ENCODE measurements around the gene PER3.

The PER3 gene

GRCh38 chr1:7857985-7858384, 73.9 kb downstream of the PER3 start:
- in situ Hi-C loops (cut with MboI; ENCODE audit: low sequenced_read_pairs), result no loop called here
- no peaks in the 10 kb centered on the region for H3K36me3 ChIP-seq (replicated peaks)

GRCh38 chr1:7859406-7859805, 75.3 kb downstream of the PER3 start:
- no peaks in the 10 kb centered on the region for H3K4me1 ChIP-seq
- H3K4me3 ChIP-seq, result no peak overlapping the region
- no peaks in the 10 kb centered on the region for H3K36me3 ChIP-seq (replicated peaks)
- in situ Hi-C loops (cut with MboI; ENCODE audit: low sequenced_read_pairs), result no loop called here
- H3K9me3 ChIP-seq, result no peaks in the 10 kb centered on the region
- no peaks in the 10 kb centered on the region for H3K27me3 ChIP-seq (ENCODE audit: low read depth)
- no peak for DNase-seq (ENCODE audit: low spot score in 2 of 2)

More at GRCh38 chr1:7857985-7858384, 73.9 kb downstream of the PER3 start:
- no peaks in the 10 kb centered on the region for H3K27me3 ChIP-seq (ENCODE audit: low read depth)
- H3K9me3 ChIP-seq, result no peaks in the 10 kb centered on the region
- no peak for DNase-seq (ENCODE audit: low spot score in 2 of 2)
- no peak overlapping the region for H3K4me3 ChIP-seq
- H3K4me1 ChIP-seq, result no peaks in the 10 kb centered on the region

DNA sequence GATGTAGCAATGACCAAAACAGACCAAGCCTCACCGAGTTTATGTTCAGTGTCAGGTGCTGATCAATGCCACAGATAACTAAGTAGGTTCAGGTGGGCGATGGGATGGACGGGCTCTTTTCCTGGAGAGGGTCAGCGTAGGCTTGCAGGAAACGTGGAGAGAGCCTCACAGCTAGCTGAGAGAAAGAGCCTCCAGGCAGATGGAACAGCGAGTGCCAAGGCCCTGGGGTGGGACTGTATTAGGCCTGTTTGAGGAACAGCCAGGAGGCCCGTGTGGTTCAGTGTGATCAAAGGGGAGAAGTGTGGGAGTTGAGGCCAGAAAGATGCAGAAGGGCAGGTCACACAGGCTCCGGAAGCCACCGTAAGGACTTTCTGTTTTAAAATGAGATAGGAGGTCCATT, 76.0 kb downstream of the PER3 start:
- H3K36me3 ChIP-seq (replicated peaks), result no peaks in the 10 kb centered on the region
- H3K4me3 ChIP-seq, result no peak overlapping the region
- DNase-seq (ENCODE audit: low spot score in 2 of 2), result no peak
- in situ Hi-C loops (cut with MboI; ENCODE audit: low sequenced_read_pairs), result no loop called here
- no peaks in the 10 kb centered on the region for H3K27me3 ChIP-seq (ENCODE audit: low read depth)
- no peaks in the 10 kb centered on the region for H3K4me1 ChIP-seq
- H3K9me3 ChIP-seq, result no peaks in the 10 kb centered on the region

- no peaks in the 10 kb centered on the region for H3K36me3 ChIP-seq (replicated peaks)
- in situ Hi-C loops (cut with MboI; ENCODE audit: low sequenced_read_pairs), result no loop called here
- no peak for DNase-seq (ENCODE audit: low spot score in 2 of 2)
These were observed 77.4 kb downstream of the PER3 start for GRCh38 chr1:7861452-7861851.

GRCh38 chr1:7862211-7863060, 78.3 kb downstream of the PER3 start:
- no peaks in the 10 kb centered on the region for H3K27me3 ChIP-seq (ENCODE audit: low read depth)
- in situ Hi-C loops (cut with MboI; ENCODE audit: low sequenced_read_pairs), result no loop called here
- DNase-seq (ENCODE audit: low spot score in 2 of 2), result no peak
- no peaks in the 10 kb centered on the region for H3K4me1 ChIP-seq
- H3K9me3 ChIP-seq, result no peaks in the 10 kb centered on the region
- H3K36me3 ChIP-seq (replicated peaks), result no peaks in the 10 kb centered on the region
- no peak overlapping the region for H3K4me3 ChIP-seq

More at GRCh38 chr1:7861452-7861851, 77.4 kb downstream of the PER3 start:
- H3K4me1 ChIP-seq, result no peaks in the 10 kb centered on the region
- no peaks in the 10 kb centered on the region for H3K9me3 ChIP-seq
- no peak overlapping the region for H3K4me3 ChIP-seq
- no peaks in the 10 kb centered on the region for H3K27me3 ChIP-seq (ENCODE audit: low read depth)

- Histone ChIP-seq H3K36me3 (replicated peaks) (no peaks in the 10 kb centered on the region), H3K4me3 (no peak overlapping the region), H3K27me3 (ENCODE audit: low read depth) (no peaks in the 10 kb centered on the region), H3K9me3 (no peaks in the 10 kb centered on the region), H3K4me1 (no peaks in the 10 kb centered on the region)
- in situ Hi-C loops (cut with MboI; ENCODE audit: low sequenced_read_pairs), result no loop called here
- DNase-seq (ENCODE audit: low spot score in 2 of 2), result no peak
These were observed 79.8 kb downstream of the PER3 start for GRCh38 chr1:7863756-7864328.

GRCh38 chr1:7865978-7866377, 81.9 kb downstream of the PER3 start:
- Histone ChIP-seq H3K27me3 (ENCODE audit: low read depth) (no peaks in the 10 kb centered on the region), H3K4me3 (no peak overlapping the region), H3K9me3 (no peaks in the 10 kb centered on the region), H3K4me1 (no peaks in the 10 kb centered on the region), H3K36me3 (replicated peaks) (no peaks in the 10 kb centered on the region)
- in situ Hi-C loops (cut with MboI; ENCODE audit: low sequenced_read_pairs), result no loop called here
- DNase-seq (ENCODE audit: low spot score in 2 of 2), result no peak

- no peaks in the 10 kb centered on the region for H3K4me1 ChIP-seq
- no peaks in the 10 kb centered on the region for H3K9me3 ChIP-seq
- no peaks in the 10 kb centered on the region for H3K36me3 ChIP-seq (replicated peaks)
- H3K27me3 ChIP-seq (ENCODE audit: low read depth), result no peaks in the 10 kb centered on the region
- in situ Hi-C loops (cut with MboI; ENCODE audit: low sequenced_read_pairs), result no loop called here
- no peak overlapping the region for H3K4me3 ChIP-seq
- DNase-seq (ENCODE audit: low spot score in 2 of 2), result no peak
These were observed 84.1 kb downstream of the PER3 start for GRCh38 chr1:7868070-7868780.

DNA sequence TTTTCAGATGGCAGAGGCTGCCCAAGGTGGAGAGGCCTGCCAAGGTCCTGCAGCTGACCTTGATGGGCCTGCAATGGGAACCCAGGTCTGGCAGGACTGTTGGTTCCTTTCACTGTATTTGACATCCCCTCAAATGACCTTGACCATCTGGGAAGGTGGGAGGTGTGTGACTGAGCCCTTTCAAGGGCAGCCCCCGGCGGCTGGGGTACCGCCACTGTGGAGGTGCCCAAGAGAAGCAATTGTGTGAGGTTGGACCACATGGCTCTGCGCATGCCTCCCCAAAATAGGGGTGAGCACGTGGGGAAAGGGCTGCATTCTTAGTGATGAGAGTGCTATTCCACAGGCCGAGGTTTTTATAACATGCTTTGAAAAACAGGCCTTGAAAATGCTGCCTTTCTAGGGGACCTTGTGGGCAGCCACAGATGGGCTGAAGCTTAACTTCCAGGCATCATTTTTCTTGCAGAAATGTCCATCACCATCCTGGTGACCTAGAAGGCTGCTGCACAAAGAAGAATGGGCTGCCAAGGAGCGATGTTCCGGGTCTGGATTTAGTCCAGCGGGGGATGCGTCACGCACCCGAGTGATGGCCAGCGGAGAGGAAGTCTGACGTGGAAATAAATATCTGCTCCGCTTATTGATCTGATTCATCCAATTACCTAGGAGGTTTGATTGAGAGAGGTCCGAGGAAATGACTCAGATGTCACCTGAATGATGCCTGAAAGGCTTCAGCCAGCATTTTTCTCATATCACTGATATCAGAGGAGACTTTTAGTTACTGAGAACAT, 85.2 kb downstream of the PER3 start:
- no peak overlapping the region for H3K4me3 ChIP-seq
- H3K27me3 ChIP-seq (ENCODE audit: low read depth), result no peaks in the 10 kb centered on the region
- no peaks in the 10 kb centered on the region for H3K36me3 ChIP-seq (replicated peaks)
- H3K9me3 ChIP-seq, result no peaks in the 10 kb centered on the region
- in situ Hi-C loops (cut with MboI; ENCODE audit: low sequenced_read_pairs), result no loop called here
- DNase-seq (ENCODE audit: low spot score in 2 of 2), result no peak
- no peaks in the 10 kb centered on the region for H3K4me1 ChIP-seq

DNA sequence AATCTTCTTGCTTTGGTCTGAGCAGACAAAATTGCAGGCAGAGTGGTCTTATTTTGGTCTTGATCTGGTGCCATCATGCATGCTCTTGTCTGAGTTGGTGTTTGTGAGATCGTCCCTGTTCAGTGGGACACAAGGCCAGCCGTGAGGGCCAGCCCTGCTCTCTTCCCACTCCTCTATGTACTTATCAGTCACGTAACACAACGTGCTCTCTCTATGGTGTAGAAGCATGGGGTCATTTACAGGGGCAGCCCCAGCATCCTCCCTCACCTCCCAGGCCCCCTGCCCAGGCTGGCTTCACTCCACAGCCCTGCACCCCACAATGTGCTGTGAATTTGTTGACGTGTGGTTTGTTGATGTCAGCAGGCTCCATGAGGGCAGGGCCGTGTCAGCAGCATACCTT, 87.0 kb downstream of the PER3 start:
- Histone ChIP-seq H3K36me3 (replicated peaks) (no peaks in the 10 kb centered on the region), H3K4me3 (no peak overlapping the region), H3K4me1 (no peaks in the 10 kb centered on the region), H3K9me3 (no peaks in the 10 kb centered on the region), H3K27me3 (ENCODE audit: low read depth) (no peaks in the 10 kb centered on the region)
- in situ Hi-C loops (cut with MboI; ENCODE audit: low sequenced_read_pairs), result no loop called here
- no peak for DNase-seq (ENCODE audit: low spot score in 2 of 2)

GRCh38 chr1:7873801-7874795, 90.0 kb downstream of the PER3 start:
- H3K36me3 ChIP-seq (replicated peaks), result no peaks in the 10 kb centered on the region
- H3K9me3 ChIP-seq, result no peaks in the 10 kb centered on the region
- no peaks in the 10 kb centered on the region for H3K27me3 ChIP-seq (ENCODE audit: low read depth)
- no peaks in the 10 kb centered on the region for H3K4me1 ChIP-seq
- no peak for DNase-seq (ENCODE audit: low spot score in 2 of 2)
- in situ Hi-C loops (cut with MboI; ENCODE audit: low sequenced_read_pairs), result no loop called here
- no peak overlapping the region for H3K4me3 ChIP-seq

- Histone ChIP-seq H3K4me3 (no peak overlapping the region), H3K4me1 (no peaks in the 10 kb centered on the region), H3K36me3 (replicated peaks) (no peaks in the 10 kb centered on the region), H3K9me3 (no peaks in the 10 kb centered on the region), H3K27me3 (ENCODE audit: low read depth) (peaks cover 7% of the 10 kb centered on the region; the same call in 1 of the 2 replicates)
- no peak for DNase-seq (ENCODE audit: low spot score in 2 of 2)
- in situ Hi-C loops (cut with MboI; ENCODE audit: low sequenced_read_pairs), result no loop called here
These were observed 93.9 kb downstream of the PER3 start for GRCh38 chr1:7878027-7878426.

GRCh38 chr1:7879228-7879627, 95.1 kb downstream of the PER3 start:
- no peak for DNase-seq (ENCODE audit: low spot score in 2 of 2)
- in situ Hi-C loops (cut with MboI; ENCODE audit: low sequenced_read_pairs), result no loop called here
- no peaks in the 10 kb centered on the region for H3K9me3 ChIP-seq
- peaks cover 7% of the 10 kb centered on the region; the same call in 1 of the 2 replicates for H3K27me3 ChIP-seq (ENCODE audit: low read depth)
- H3K36me3 ChIP-seq (replicated peaks), result no peaks in the 10 kb centered on the region
- H3K4me1 ChIP-seq, result no peaks in the 10 kb centered on the region
- no peak overlapping the region for H3K4me3 ChIP-seq
